H1 (cell line): ENCODE results near the gene HEBP1. TPM values are rescaled to one million over a fixed set of nuclear protein-coding genes. Genes with fewer than 3 reads are reported as not detected.

ENCODE experiments used
- CTCF ChIA-PET: fragments of 300-600 bp; sonication (Branson Sonifier 250); formaldehyde crosslinking; loops from one replicate; lab custom pipeline; 2021; ENCODE audit not compliant: partially characterized antibody; lab: Charles Lee
- POLR2A ChIA-PET: fragments of 300-600 bp; sonication (Branson Sonifier 250); formaldehyde crosslinking; loops from one replicate; lab custom pipeline; 2021; ENCODE audit warnings: inconsistent platforms; ENCODE audit not compliant: partially characterized antibody; lab: Charles Lee
- DNase-seq, 2 experiments: peaks; one replicate each; pipeline versions ENCODE4 v3.0.0 to v3.0.0-alpha.2; 2010 to 2022; ENCODE audit warnings: low spot score in 2 of 2, low read depth in 1 of 2, mixed read lengths in 1 of 2
- FAIRE-seq: peaks from 2 replicates; lab custom pipeline; 2011; peaks lifted over from hg19 to GRCh38; lab: Jason Lieb, UNC
- H2AFZ ChIP-seq: 2 replicates; pipeline ENCODE4 v1.8.1; 2012; ENCODE audit warnings: low read length, inconsistent platforms
- H2AK5ac ChIP-seq: 2 replicates; pipeline ENCODE4 v1.6.1; 2013; ENCODE audit warnings: low read depth, low read length
- H2BK120ac ChIP-seq: replicated peaks from 2 replicates; pipeline ENCODE3; 2013; ENCODE audit warnings: low read depth, low read length, inconsistent platforms
- H2BK12ac ChIP-seq: 2 replicates; pipeline ENCODE4 v1.6.1; 2013; ENCODE audit warnings: low read depth, low read length
- H2BK15ac ChIP-seq: 2 replicates; pipeline ENCODE4 v1.6.1; 2013; ENCODE audit warnings: low read length
- H2BK20ac ChIP-seq: 2 replicates; pipeline ENCODE4 v1.6.1; 2013; ENCODE audit warnings: low read length
- H2BK5ac ChIP-seq: 2 replicates; pipeline ENCODE4 v1.6.1; 2013; ENCODE audit warnings: low read depth, low read length
- H3K14ac ChIP-seq: 2 replicates; pipeline ENCODE4 v1.6.1; 2013; ENCODE audit warnings: inconsistent platforms; ENCODE audit not compliant: insufficient read length
- H3K18ac ChIP-seq: 2 replicates; pipeline ENCODE4 v1.6.1; 2013; ENCODE audit warnings: low read length; ENCODE audit errors: extremely low read depth
- H3K23ac ChIP-seq: 2 replicates; pipeline ENCODE4 v1.6.1; 2013; ENCODE audit warnings: inconsistent platforms; ENCODE audit not compliant: insufficient read length
- H3K23me2 ChIP-seq: 2 replicates; pipeline ENCODE4 v1.6.1; 2013; ENCODE audit warnings: low read depth, low read length
- H3K27ac ChIP-seq: 2 replicates; pipeline ENCODE4 v1.6.1; 2011; ENCODE audit warnings: low read depth, low read length, inconsistent platforms
- H3K27me3 ChIP-seq, 4 experiments: replicated peaks in 1 of 4; 1 replicate in 1 of 4; 2 replicates in 3 of 4; pipeline versions ENCODE4 v1.6.1 to v1.8.1; 2011 to 2013; ENCODE audit warnings: low read length in 3 of 4, mild to moderate bottlenecking in 3 of 4, inconsistent platforms in 2 of 4, mixed read lengths in 2 of 4, moderate library complexity in 1 of 4; ENCODE audit not compliant: control insufficient read depth in 3 of 4, insufficient read depth in 3 of 4; ENCODE audit errors: extremely low read depth in 1 of 4
- H3K36me3 ChIP-seq, 4 experiments: 2 replicates each; pipeline versions ENCODE4 v1.6.1 to v1.8.1; 2011 to 2013; ENCODE audit warnings: mild to moderate bottlenecking in 4 of 4, low read length in 3 of 4, moderate library complexity in 2 of 4, control low read depth in 1 of 4, inconsistent platforms in 1 of 4; ENCODE audit not compliant: insufficient read depth in 4 of 4, control insufficient read depth in 2 of 4
- H3K4ac ChIP-seq: replicated peaks from 2 replicates; pipeline ENCODE3; 2013; ENCODE audit warnings: low read length, low read depth, mixed read lengths, inconsistent platforms; ENCODE audit not compliant: insufficient read length
- H3K4me1 ChIP-seq, 4 experiments: replicated peaks in 1 of 4; 1 replicate in 1 of 4; 2 replicates in 3 of 4; pipeline versions ENCODE4 v1.6.1 to v1.8.1; 2011 to 2013; ENCODE audit warnings: low read length in 3 of 4, inconsistent platforms in 2 of 4, mixed read lengths in 1 of 4; ENCODE audit not compliant: insufficient read depth in 4 of 4, control insufficient read depth in 3 of 4
- H3K4me2 ChIP-seq, 2 experiments: 2 replicates each; pipeline versions ENCODE4 v1.6.1 to v1.8.1; 2011 to 2013; ENCODE audit warnings: low read depth in 2 of 2, low read length in 2 of 2, control low read depth in 1 of 2, inconsistent platforms in 1 of 2, mild to moderate bottlenecking in 1 of 2; ENCODE audit not compliant: insufficient read depth in 1 of 2
- H3K4me3 ChIP-seq, 4 experiments: fragments of 200-600, 300-600 bp in 1 of 4; sonication (generic), shearing (Covaris generic), sonication (Bioruptor Twin) in 1 of 4; 2 replicates each; pipeline versions ENCODE4 v1.5.1 to v1.8.1; 2011 to 2016; ENCODE audit warnings: low read length in 4 of 4, low read depth in 3 of 4, control low read depth in 2 of 4, inconsistent platforms in 2 of 4, mild to moderate bottlenecking in 2 of 4, mixed read lengths in 1 of 4, moderate library complexity in 1 of 4; ENCODE audit not compliant: insufficient read depth in 2 of 4; ENCODE audit errors: extremely low read depth in 1 of 4
- H3K56ac ChIP-seq: replicated peaks from 2 replicates; pipeline ENCODE3; 2013; ENCODE audit warnings: low read depth, mild to moderate bottlenecking, mixed read lengths, low read length, inconsistent platforms; ENCODE audit not compliant: insufficient read length
- H3K79me1 ChIP-seq: 2 replicates; pipeline ENCODE4 v1.6.1; 2013; ENCODE audit warnings: low read depth, low read length, control low read depth
- H3K79me2 ChIP-seq, 2 experiments: 2 replicates each; pipeline versions ENCODE4 v1.6.1 to v1.8.1; 2012 to 2013; ENCODE audit warnings: low read length in 2 of 2, mild to moderate bottlenecking in 2 of 2, inconsistent platforms in 1 of 2; ENCODE audit not compliant: insufficient read depth in 2 of 2, control insufficient read depth in 1 of 2
- H3K9ac ChIP-seq, 4 experiments: replicated peaks in 1 of 4; 1 replicate in 1 of 4; 2 replicates in 3 of 4; pipeline versions ENCODE4 v1.6.1 to v1.8.1; 2011 to 2013; ENCODE audit warnings: low read depth in 3 of 4, low read length in 3 of 4, control low read depth in 2 of 4, mild to moderate bottlenecking in 2 of 4, moderate library complexity in 2 of 4, inconsistent platforms in 1 of 4; ENCODE audit errors: extremely low read depth in 1 of 4
- H3K9me3 ChIP-seq, 2 experiments: 2 replicates each; pipeline versions ENCODE4 v1.6.1 to v1.8.1; 2012 to 2013; ENCODE audit warnings: mild to moderate bottlenecking in 2 of 2, moderate library complexity in 2 of 2, control low read depth in 1 of 2, inconsistent platforms in 1 of 2, low read depth in 1 of 2, low read length in 1 of 2, mixed read lengths in 1 of 2; ENCODE audit not compliant: insufficient read depth in 2 of 2
- H4K20me1 ChIP-seq, 2 experiments: replicated peaks in 1 of 2; 2 replicates each; pipeline versions ENCODE3 to v1.8.1; 2011 to 2013; ENCODE audit warnings: inconsistent platforms in 2 of 2, low read length in 2 of 2, mild to moderate bottlenecking in 1 of 2; ENCODE audit not compliant: insufficient read depth in 2 of 2, control insufficient read depth in 1 of 2
- H4K5ac ChIP-seq: 2 replicates; pipeline ENCODE4 v1.6.1; 2013; ENCODE audit warnings: low read length, low read depth, mixed read lengths, inconsistent platforms; ENCODE audit not compliant: insufficient read length
- H4K8ac ChIP-seq: 2 replicates; pipeline ENCODE4 v1.8.0; 2013; ENCODE audit warnings: mild to moderate bottlenecking, moderate library complexity, low read length, inconsistent platforms; ENCODE audit not compliant: insufficient read depth; ENCODE audit errors: extremely low read depth
- H4K91ac ChIP-seq: replicated peaks from 2 replicates; pipeline ENCODE3; 2013; ENCODE audit warnings: low read length, mixed read lengths, inconsistent platforms; ENCODE audit not compliant: insufficient read length
- JUND ChIP-seq: IDR thresholded peaks from 2 replicates; pipeline ENCODE4 v1.6.1; 2011; ENCODE audit warnings: mild to moderate bottlenecking, improper control_type of control experiment, low read length
- TBP ChIP-seq: IDR thresholded peaks from 2 replicates; pipeline ENCODE4 v1.6.1; 2011; ENCODE audit warnings: low read depth, low read length, improper control_type of control experiment
- WGBS, 2 experiments: shearing (Covaris generic) in 1 of 2; methylation state at CpG; one replicate each; pipeline versions ENCODE4 v1.1.6 to v1.1.7; 2013 to 2015; ENCODE audit warnings: low lambda C conversion rate in 2 of 2, mixed read lengths in 2 of 2, inconsistent platforms in 1 of 2, low coverage in 1 of 2, missing lambda C conversion rate in 1 of 2; ENCODE audit not compliant: insufficient replicate concordance in 2 of 2, insufficient coverage in 1 of 2, insufficient read length in 1 of 2; ENCODE audit errors: extremely low coverage in 1 of 2, missing lambda C conversion rate in 1 of 2; 5-methylcytosine and 5-hydroxymethylcytosine counted together
- polyA plus RNA-seq, 7 experiments: library from polyadenylated mRNA; depleted of rRNA in 3 of 7; stranded (reverse) in 5 of 7; unstranded in 2 of 7; fragments of >200 nt in 5 of 7; fragments of 200-250 nt in 2 of 7; gene quantifications; 1 replicate in 5 of 7; 2 replicates in 1 of 7; 4 replicates in 1 of 7; pipeline versions ENCODE4 v1.2.1 to v1.2.3, GENCODE V29; 2011 to 2013; ENCODE audit warnings: missing spikeins in 2 of 7, mixed read lengths in 2 of 7
- total RNA-seq: library from RNA; stranded (reverse); fragmentation: NEBNext Ultra II Directional; extraction: Animal tissue kit (Norgen Biotek cat#: 25700); gene quantifications from 2 replicates; pipeline ENCODE4 v1.2.1, GENCODE V29; 2021

Gene HEBP1
- total and polyA plus RNA-seq, 2 of the 8 experiments (the other 6 are each of a cell fraction or from before 2014, with no cell fraction given) = 30.8 to 56.1 TPM

- peak overlapping the region; percentile 28 to 70; a peak in 2 of 4 replicates for H3K4me2 ChIP-seq
Measured at GRCh38 chr12:13045816-13046215, 45.8 kb upstream of the HEBP1 start.

More at GRCh38 chr12:13045816-13046215, 45.8 kb upstream of the HEBP1 start:
- no peak overlapping the region for H4K91ac ChIP-seq
- H3K23ac ChIP-seq = no peak overlapping the region
- 98% methylated on average over 8 of the region's 8 CpGs; no CpG with 5 or more reads in 1 of the 2 experiments for WGBS, 2 experiments
- H3K27ac ChIP-seq = no peak overlapping the region
- TF ChIP-seq TBP (peak; percentile 54), JUND (no peak)
- H3K23me2 ChIP-seq = peaks cover 9% of the 10 kb centered on the region
- peaks cover 0 to 7% (median 3%) of the 10 kb centered on the region in 4 experiments; a peak in 3 of 7 replicates for H3K4me1 ChIP-seq
- no peaks in the 10 kb centered on the region for H3K27me3 ChIP-seq
- ChIA-PET CTCF (interaction anchor here (0.5 to 3.1 kb wide), 13 partner anchors 10 to 166 kb away, joined by 3 to 9 read pairs (median 4); no protein-coding TSS in a partner anchor), POLR2A (interaction anchor here (0.6 kb wide), 1 partner anchor 59 kb away, joined by 3 read pairs; no protein-coding TSS in a partner anchor)
- H2BK15ac ChIP-seq = no peak overlapping the region
- no peaks in the 10 kb centered on the region for H3K9me3 ChIP-seq
- no peak overlapping the region for H4K5ac ChIP-seq
- peaks cover 0 to 39% of the 10 kb centered on the region in 2 experiments; a peak in 3 of 4 replicates for H3K79me2 ChIP-seq
- no peak overlapping the region for H3K56ac ChIP-seq
- no peak overlapping the region for H2AK5ac ChIP-seq
- H2BK5ac ChIP-seq = no peak overlapping the region
- H3K18ac ChIP-seq = no peak overlapping the region
- FAIRE-seq (no peak), DNase-seq (no peak)
- H3K9ac ChIP-seq = no peak overlapping the region
- H2BK20ac ChIP-seq = no peak overlapping the region
- no peak overlapping the region for H3K4ac ChIP-seq
- no peak overlapping the region for H2BK12ac ChIP-seq
- no peak overlapping the region for H2BK120ac ChIP-seq
- no peak overlapping the region for H3K14ac ChIP-seq
- H3K79me1 ChIP-seq = peaks cover 2% of the 10 kb centered on the region; the same call in 1 of the 2 replicates
- peaks cover 0 to 1% of the 10 kb centered on the region in 2 experiments for H4K20me1 ChIP-seq
- no peak overlapping the region for H2AFZ ChIP-seq
- H3K36me3 ChIP-seq = no peaks in the 10 kb centered on the region; a peak in 2 of 8 replicates
- H3K4me3 ChIP-seq = peak overlapping the region in 1 of 4 experiments; percentile 80; a peak in 2 of 8 replicates
- H4K8ac ChIP-seq = no peak overlapping the region
